Caco-2 (cell line): ENCODE data around the gene LINS1. TPM values are rescaled to one million over a fixed set of nuclear protein-coding genes. Genes with fewer than 3 reads are reported as not detected.

ENCODE experiments used
- BruUV-seq: library from RNA; stranded (reverse); fragments of 400-500 nt; replicated peaks from 2 replicates; lab custom pipeline; 2021; lab: Mats Ljungman, UMichigan
- CTCF ChIA-PET: fragments of 300-600 bp; sonication (Branson Sonifier 250); formaldehyde crosslinking; loops from one replicate; lab custom pipeline; 2022; ENCODE audit warnings: antibody characterized with exemption; lab: Charles Lee
- POLR2A ChIA-PET: fragments of 300-600 bp; sonication (Branson Sonifier 250); formaldehyde crosslinking; loops from one replicate; lab custom pipeline; 2022; ENCODE audit warnings: antibody characterized with exemption; lab: Charles Lee
- DNase-seq, 2 experiments: peaks; one replicate each; pipeline versions ENCODE4 v3.0.0 to v3.0.0-alpha.2; 2020 to 2022
- H3K27me3 ChIP-seq: replicated peaks from 2 replicates; pipeline ENCODE4 v1.6.0; 2011; ENCODE audit warnings: low read length; ENCODE audit not compliant: control insufficient read depth, insufficient read depth
- H3K36me3 ChIP-seq: 2 replicates; pipeline ENCODE4 v1.5.1; 2011; ENCODE audit warnings: low read length; ENCODE audit not compliant: control insufficient read depth, insufficient read depth
- H3K4me1 ChIP-seq: fragments of 250-450 bp; sonication (Bioruptor Pico); 2 replicates; pipeline ENCODE4 v1.5.1; 2020; ENCODE audit warnings: mild to moderate bottlenecking
- H3K4me3 ChIP-seq: 2 replicates; pipeline ENCODE4 v1.5.1; 2011; ENCODE audit warnings: low read depth, mild to moderate bottlenecking, control low read depth, low read length
- H3K9me3 ChIP-seq: fragments of 250-450 bp; sonication (Bioruptor Pico); 2 replicates; pipeline ENCODE4 v1.5.1; 2020; ENCODE audit warnings: mild to moderate bottlenecking, moderate library complexity
- H3K27ac Mint-ChIP-seq: one replicate; pipeline ENCODE4 v1.8.0; 2022; ENCODE audit warnings: mixed read lengths; ENCODE audit not compliant: unreplicated experiment
- H3K27me3 Mint-ChIP-seq: one replicate; pipeline ENCODE4 v1.8.0; 2022; ENCODE audit warnings: mixed read lengths; ENCODE audit not compliant: insufficient read depth, unreplicated experiment
- H3K36me3 Mint-ChIP-seq: one replicate; pipeline ENCODE4 v1.8.0; 2022; ENCODE audit warnings: mild to moderate bottlenecking, mixed read lengths; ENCODE audit not compliant: insufficient read depth, unreplicated experiment
- H3K4me1 Mint-ChIP-seq: one replicate; pipeline ENCODE4 v1.8.0; 2022; ENCODE audit warnings: low read depth, mixed read lengths; ENCODE audit not compliant: unreplicated experiment
- H3K4me3 Mint-ChIP-seq: one replicate; pipeline ENCODE4 v1.8.0; 2022; ENCODE audit warnings: mild to moderate bottlenecking, moderate library complexity, mixed read lengths; ENCODE audit not compliant: unreplicated experiment
- H3K9me3 Mint-ChIP-seq: one replicate; pipeline ENCODE4 v1.8.0; 2022; ENCODE audit warnings: mixed read lengths; ENCODE audit not compliant: unreplicated experiment
- CTCF ChIP-seq, 2 experiments: fragments of 200-600 bp in 1 of 2; IDR thresholded peaks; 1 replicate in 1 of 2; 2 replicates in 1 of 2; pipeline versions ENCODE4 v1.5.1 to v1.8.0; 2011 to 2022; ENCODE audit warnings: antibody characterized with exemption in 1 of 2, control low read depth in 1 of 2, inconsistent platforms in 1 of 2, low read depth in 1 of 2, low read length in 1 of 2, mild to moderate bottlenecking in 1 of 2, moderate library complexity in 1 of 2; ENCODE audit not compliant: insufficient read depth in 1 of 2, severe bottlenecking in 1 of 2, unreplicated experiment in 1 of 2
- intact Hi-C: fragments of 100-400 bp; cut with micrococcal nuclease; formaldehyde crosslinking; loops from one replicate; pipeline ENCODE4 v1.10.0; 2022; ENCODE audit not compliant: unreplicated experiment
- total RNA-seq: library from RNA; stranded (reverse); gene quantifications from 2 replicates; pipeline ENCODE4 v1.2.3, GENCODE V29; 2022

The LINS1 gene
- total RNA-seq, 1 experiment from 2014 or later = 11.0 TPM

GRCh38 chr15:100572362-100572983 lies 29.5 kb downstream of the LINS1 start:
- Mint-ChIP-seq H3K4me3 (no peak overlapping the region), H3K27ac (no peak overlapping the region), H3K27me3 (no peaks in the 10 kb centered on the region), H3K9me3 (no peaks in the 10 kb centered on the region), H3K4me1 (no peaks in the 10 kb centered on the region), H3K36me3 (peaks cover 5% of the 10 kb centered on the region)
- no peak for DNase-seq
- Histone ChIP-seq H3K4me1 (no peaks in the 10 kb centered on the region), H3K9me3 (no peaks in the 10 kb centered on the region), H3K27me3 (no peaks in the 10 kb centered on the region), H3K4me3 (no peak overlapping the region), H3K36me3 (no peaks in the 10 kb centered on the region)
- intact Hi-C loops = loop anchor here (5.0 kb wide), 1 partner anchor 220 kb away; no protein-coding TSS in a partner anchor
- peak in 1 of 2 experiments; percentile 28 for TF ChIP-seq CTCF (IDR thresholded peaks at IDR 0.05; ENCODE audit: insufficient read depth in 1 of 2, low read depth in 1 of 2, low read length in 1 of 2, severe bottlenecking in 1 of 2, unreplicated experiment in 1 of 2)
- CTCF ChIA-PET = interaction anchor here (0.6 kb wide), 1 partner anchor 222 kb away, joined by 3 read pairs; no protein-coding TSS in a partner anchor
- POLR2A ChIA-PET = no interaction called here
- BruUV-seq = no TSS peak

GRCh38 chr15:100571592-100572167 lies 30.3 kb downstream of the LINS1 start:
- H3K4me3 Mint-ChIP-seq = no peak overlapping the region
- no peak for DNase-seq
- no peak overlapping the region for H3K27ac Mint-ChIP-seq
- TF ChIP-seq CTCF (IDR thresholded peaks at IDR 0.05; ENCODE audit: insufficient read depth in 1 of 2, low read depth in 1 of 2, low read length in 1 of 2, severe bottlenecking in 1 of 2, unreplicated experiment in 1 of 2) = no peak
- no peaks in the 10 kb centered on the region for H3K9me3 ChIP-seq
- POLR2A ChIA-PET = no interaction called here
- BruUV-seq = no TSS peak
- no peak overlapping the region for H3K4me3 ChIP-seq
- H3K36me3 ChIP-seq = no peaks in the 10 kb centered on the region
- CTCF ChIA-PET = no interaction called here
- no peaks in the 10 kb centered on the region for H3K27me3 ChIP-seq
- no peaks in the 10 kb centered on the region for H3K27me3 Mint-ChIP-seq
- no peaks in the 10 kb centered on the region for H3K9me3 Mint-ChIP-seq
- no peaks in the 10 kb centered on the region for H3K4me1 Mint-ChIP-seq
- no peaks in the 10 kb centered on the region for H3K4me1 ChIP-seq
- peaks cover 5% of the 10 kb centered on the region for H3K36me3 Mint-ChIP-seq
- intact Hi-C loops = loop anchor here (5.0 kb wide), 1 partner anchor 219 kb away; no protein-coding TSS in a partner anchor

- Histone ChIP-seq H3K4me3 (no peak overlapping the region), H3K9me3 (no peaks in the 10 kb centered on the region), H3K4me1 (no peaks in the 10 kb centered on the region), H3K36me3 (no peaks in the 10 kb centered on the region), H3K27me3 (no peaks in the 10 kb centered on the region)
- no peaks in the 10 kb centered on the region for H3K9me3 Mint-ChIP-seq
- ChIA-PET POLR2A (no interaction called here), CTCF (no interaction called here)
- no peak overlapping the region for H3K4me3 Mint-ChIP-seq
- no peak overlapping the region for H3K27ac Mint-ChIP-seq
- intact Hi-C loops = loop anchor here (5.0 kb wide), 1 partner anchor 219 kb away; no protein-coding TSS in a partner anchor
- BruUV-seq = no TSS peak
- DNase-seq = no peak
- peaks cover 5% of the 10 kb centered on the region for H3K36me3 Mint-ChIP-seq
- H3K27me3 Mint-ChIP-seq = no peaks in the 10 kb centered on the region
- H3K4me1 Mint-ChIP-seq = no peaks in the 10 kb centered on the region
- TF ChIP-seq CTCF (IDR thresholded peaks at IDR 0.05; ENCODE audit: insufficient read depth in 1 of 2, low read depth in 1 of 2, low read length in 1 of 2, severe bottlenecking in 1 of 2, unreplicated experiment in 1 of 2) = no peak
Observed at GRCh38 chr15:100570735-100571313, 31.2 kb downstream of the LINS1 start.
